NCI-H774 (cell line): ENCODE data around the gene FGF11.

Experiments used
- DNase-seq: peaks from one replicate; lab custom pipeline; 2025; lab: John Stamatoyannopoulos, UW

Gene FGF11

GRCh38 chr17:7439462-7440112, at the start of gene FGF11:
Gene FGF11, plus strand, starts transcription at chr17:7439512. Its CDS starts 109 bp downstream, at chr17:7439621.
- no peak for DNase-seq

GRCh38 chr17:7389924-7390910, 49.1 kb upstream of the FGF11 start:
- no peak for DNase-seq

- no peak for DNase-seq
Observed at GRCh38 chr17:7391307-7391706, 48.0 kb upstream of the FGF11 start.

- no peak for DNase-seq
Observed at GRCh38 chr17:7392696-7393612, 46.4 kb upstream of the FGF11 start.

GRCh38 chr17:7393613-7394451, 45.5 kb upstream of the FGF11 start:
- DNase-seq, result no peak

GRCh38 chr17:7394452-7395191, 44.7 kb upstream of the FGF11 start, which contains the start of gene PLSCR3:
Gene PLSCR3, minus strand, starts transcription at chr17:7394525. Its CDS starts 415 bp downstream, at chr17:7394110.
- peak; percentile 65 for DNase-seq

- DNase-seq, result no peak
Observed at GRCh38 chr17:7396147-7396546, 43.2 kb upstream of the FGF11 start.

GRCh38 chr17:7398612-7399011, 40.7 kb upstream of the FGF11 start:
- no peak for DNase-seq

GRCh38 chr17:7403043-7403726, 36.1 kb upstream of the FGF11 start:
- DNase-seq, result no peak

- DNase-seq, result no peak
Observed at GRCh38 chr17:7403727-7403976, 35.7 kb upstream of the FGF11 start.

- peak; percentile 90 for DNase-seq
Observed at GRCh38 chr17:7403977-7404736, 35.2 kb upstream of the FGF11 start, which contains the start of gene TMEM256. Gene TMEM256, minus strand, starts transcription at chr17:7404097. Its CDS starts 13 bp downstream, at chr17:7404084.

- peak; percentile 60 for DNase-seq
Observed at GRCh38 chr17:7404737-7405349, 34.5 kb upstream of the FGF11 start.

- DNase-seq, result no peak
Observed at GRCh38 chr17:7405350-7406234, 33.7 kb upstream of the FGF11 start.

- no peak for DNase-seq
Observed at GRCh38 chr17:7406235-7406825, 33.0 kb upstream of the FGF11 start.

- DNase-seq, result no peak
Observed at GRCh38 chr17:7407082-7407481, 32.2 kb upstream of the FGF11 start.

GRCh38 chr17:7407485-7408251, 31.6 kb upstream of the FGF11 start, which contains the start of gene NLGN2:
Gene NLGN2, plus strand, starts transcription at chr17:7407845. Its CDS starts 411 bp downstream, at chr17:7408256.
- DNase-seq, result no peak
